ENCODE data around the gene GAK. TPM values are rescaled to one million over a fixed set of nuclear protein-coding genes. Genes with fewer than 3 reads are reported as not detected.

GAK gene
- polyA plus RNA-seq, 1 of the 3 experiments (the other 2 are of a cell fraction) = 35.9 TPM

- TF ChIP-seq PBX3 (IDR thresholded peaks at IDR 0.05) (no peak), RAD21 (IDR thresholded peaks at IDR 0.05; ENCODE audit: low read length) (no peak)
These were observed 78.7 kb downstream of the GAK start (continued) for GRCh38 chr4:853416-853781.

- Histone ChIP-seq H3F3A (replicated peaks; ENCODE audit: insufficient read depth) (no peaks in the 10 kb centered on the region), H3K9me2 (no peaks in the 10 kb centered on the region), H4K20me1 (ENCODE audit: insufficient read depth) (no peaks in the 10 kb centered on the region), H3K79me2 (ENCODE audit: insufficient read depth) (no peaks in the 10 kb centered on the region), H3K9ac (no peak overlapping the region), H3K27ac (ENCODE audit: low read depth in 2 of 2, low read length in 1 of 2) (no peak overlapping the region), H2AFZ (ENCODE audit: low read depth) (no peak overlapping the region), H3K9me3 (no peaks in the 10 kb centered on the region), H3K27me3 (ENCODE audit: insufficient read depth) (no peaks in the 10 kb centered on the region), H3K36me3 (replicated peaks in 1 of 2; ENCODE audit: control insufficient read depth in 1 of 2, insufficient read depth in 2 of 2, low read length in 1 of 2) (peaks cover 5 to 16% of the 10 kb centered on the region in 2 experiments), H3K4me2 (no peak overlapping the region), H3K4me3 (ENCODE audit: low read depth in 2 of 2, low read length in 1 of 2) (no peak overlapping the region), H3K4me1 (ENCODE audit: control insufficient read depth in 1 of 2, insufficient read depth in 2 of 2, low read depth in 1 of 2, low read length in 1 of 2) (no peaks in the 10 kb centered on the region)
- CTCF ChIA-PET = interaction anchor here (1.6 kb wide), 1 partner anchor 109 kb away, joined by 3 read pairs; no protein-coding TSS in a partner anchor
- POLR2A ChIA-PET = no interaction called here
- WGBS (ENCODE audit: low lambda C conversion rate) = 92% methylated on average over 11 of the region's 33 CpGs
- TF ChIP-seq GABPA (IDR thresholded peaks at IDR 0.05; ENCODE audit: low read depth) (no peak), USF1 (IDR thresholded peaks at IDR 0.05; ENCODE audit: borderline replicate concordance, low read depth) (no peak), IRF3 (IDR thresholded peaks at IDR 0.05; ENCODE audit: low read depth, low read length) (no peak), RFX5 (IDR thresholded peaks at IDR 0.05; ENCODE audit: low read length) (no peak), NRF1 (IDR thresholded peaks at IDR 0.05; ENCODE audit: low read depth, low read length) (no peak), REST (IDR thresholded peaks at IDR 0.05; ENCODE audit: low read depth, low read length) (no peak), RAD21 (IDR thresholded peaks at IDR 0.05; ENCODE audit: low read length) (no peak), TAF1 (IDR thresholded peaks at IDR 0.05; ENCODE audit: borderline replicate concordance, low read depth, low read length) (no peak), MAX (IDR thresholded peaks at IDR 0.05; ENCODE audit: low read depth) (no peak), NFIC (IDR thresholded peaks at IDR 0.05; ENCODE audit: borderline replicate concordance) (no peak), MXI1 (IDR thresholded peaks at IDR 0.05; ENCODE audit: low read depth, low read length) (no peak), FOXJ3 (CRISPR knock-in tag; IDR thresholded peaks at IDR 0.05) (no peak), EP300 (IDR thresholded peaks at IDR 0.05; ENCODE audit: borderline replicate concordance in 1 of 2, low read depth in 1 of 2, low read length in 1 of 2) (no peak)
- DNase-seq = no peak
These were observed 80.2 kb downstream of the GAK start for GRCh38 chr4:851701-852430.

Data from SK-N-SH (cell line).